ENCODE data around the gene PRAF2.
A peak's percentile ranks its signal among the peaks of the same experiment; 100 is the strongest.

The PRAF2 gene, protein sequence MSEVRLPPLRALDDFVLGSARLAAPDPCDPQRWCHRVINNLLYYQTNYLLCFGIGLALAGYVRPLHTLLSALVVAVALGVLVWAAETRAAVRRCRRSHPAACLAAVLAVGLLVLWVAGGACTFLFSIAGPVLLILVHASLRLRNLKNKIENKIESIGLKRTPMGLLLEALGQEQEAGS

DNA sequence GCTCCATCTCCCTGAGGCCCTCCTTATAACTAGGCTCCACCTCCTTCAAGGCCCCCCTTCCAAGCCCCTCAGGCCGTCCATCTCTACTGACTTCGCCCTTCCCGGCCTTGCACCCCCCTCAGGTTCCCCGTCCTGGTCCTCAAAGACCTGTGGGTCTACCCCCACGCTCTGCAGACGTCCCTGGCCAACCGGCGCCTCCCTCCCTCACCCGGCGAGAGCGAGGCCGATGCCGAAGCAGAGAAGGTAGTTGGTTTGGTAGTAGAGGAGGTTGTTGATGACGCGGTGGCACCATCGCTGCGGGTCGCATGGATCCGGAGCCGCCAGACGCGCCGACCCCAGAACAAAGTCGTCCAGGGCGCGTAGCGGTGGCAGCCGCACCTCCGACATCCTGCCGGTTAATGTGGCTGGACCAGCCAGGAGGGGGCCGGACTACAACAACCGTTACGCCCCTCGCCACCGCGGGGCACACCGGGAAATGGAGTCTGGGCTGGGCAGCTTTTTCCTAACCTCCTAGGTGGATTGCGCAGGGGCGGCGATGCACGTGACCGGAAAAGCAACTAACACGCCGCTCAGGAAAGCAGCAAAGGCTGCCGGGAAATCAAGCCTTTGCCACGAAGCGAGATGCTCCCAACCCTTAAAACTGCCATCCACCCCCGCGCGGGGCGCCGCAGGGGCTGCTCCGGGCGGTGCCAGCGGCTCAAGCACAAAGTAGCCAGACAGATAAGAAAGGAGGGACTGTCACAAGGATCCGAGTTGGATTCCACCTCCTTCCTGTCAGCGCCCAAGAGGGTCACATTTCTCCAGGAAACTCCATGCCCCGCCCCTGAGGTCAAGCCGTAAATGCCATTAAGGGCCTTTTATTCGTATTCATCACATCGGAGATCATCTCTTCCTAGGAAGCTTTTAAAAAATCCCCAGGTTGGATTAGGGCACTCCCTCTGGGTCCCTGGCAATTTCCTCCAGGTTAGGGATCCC, at the start of gene PRAF2:
Gene PRAF2, minus strand, starts transcription at position 402 of the 975 bp plus-strand sequence. Its CDS starts 15 bp downstream, at position 387.
- peak; percentile 89 for DNase-seq (ENCODE audit: low spot score)

DNA sequence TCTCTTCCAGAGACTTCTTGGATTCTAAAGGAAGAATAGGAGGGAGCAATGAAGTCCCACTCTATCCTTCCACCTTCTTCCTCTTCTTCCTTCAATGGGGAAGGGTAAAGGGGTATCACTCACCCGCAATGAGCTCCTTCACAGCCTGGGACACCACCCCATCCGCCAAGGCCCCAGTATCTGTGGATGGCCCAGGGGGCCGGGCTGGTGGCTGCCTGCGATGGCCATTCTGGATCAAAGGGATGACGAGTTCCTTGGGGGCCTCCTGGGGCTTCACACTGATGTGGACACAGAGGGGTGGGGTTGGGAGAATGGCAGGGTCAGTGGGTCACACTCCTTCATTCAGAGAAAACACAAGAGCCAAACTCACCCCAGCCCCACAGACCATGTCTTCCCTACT, 48.7 kb upstream of the PRAF2 start:
- DNase-seq (ENCODE audit: low spot score): no peak

DNA sequence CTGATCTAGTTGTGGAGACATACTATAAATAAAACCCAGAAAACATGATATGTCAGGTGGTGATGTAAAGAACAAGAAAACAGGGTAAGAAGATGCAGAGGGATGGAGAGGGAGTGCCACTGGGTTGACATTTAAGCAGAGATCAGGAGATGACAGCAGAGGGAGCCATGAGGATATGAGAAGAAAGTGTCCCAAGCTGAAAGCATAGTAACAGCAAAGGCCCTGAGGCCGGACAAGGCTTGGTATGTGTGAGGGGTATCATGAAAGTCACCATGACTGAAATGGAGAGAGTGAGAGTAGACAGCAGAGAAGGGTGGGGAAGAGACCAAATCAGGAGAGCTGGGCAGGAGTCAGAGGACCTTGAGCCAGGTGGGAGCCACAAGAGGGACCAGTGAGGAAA, 46.3 kb upstream of the PRAF2 start:
- DNase-seq (ENCODE audit: low spot score): peak; percentile 15

DNA sequence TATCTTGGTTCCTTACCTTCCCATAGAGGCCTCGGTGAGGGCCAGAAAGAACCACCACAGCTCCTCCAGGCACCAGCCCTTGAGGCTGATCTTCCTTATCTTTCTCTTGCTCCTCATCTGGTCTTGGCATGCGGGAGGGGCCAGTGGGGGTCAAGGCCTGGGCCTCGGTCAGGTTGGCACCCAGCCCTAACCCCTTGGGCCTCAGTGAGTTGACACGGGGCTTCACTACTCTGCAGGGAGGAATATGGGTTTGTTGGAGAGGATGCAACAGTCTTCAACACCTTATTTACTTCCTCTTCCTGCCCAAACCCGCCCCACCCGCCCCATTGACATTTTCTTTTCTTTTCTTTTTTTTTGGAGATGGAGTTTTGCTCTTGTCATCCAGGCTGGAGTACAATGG, 43.8 kb upstream of the PRAF2 start:
- DNase-seq (ENCODE audit: low spot score): no peak

DNA sequence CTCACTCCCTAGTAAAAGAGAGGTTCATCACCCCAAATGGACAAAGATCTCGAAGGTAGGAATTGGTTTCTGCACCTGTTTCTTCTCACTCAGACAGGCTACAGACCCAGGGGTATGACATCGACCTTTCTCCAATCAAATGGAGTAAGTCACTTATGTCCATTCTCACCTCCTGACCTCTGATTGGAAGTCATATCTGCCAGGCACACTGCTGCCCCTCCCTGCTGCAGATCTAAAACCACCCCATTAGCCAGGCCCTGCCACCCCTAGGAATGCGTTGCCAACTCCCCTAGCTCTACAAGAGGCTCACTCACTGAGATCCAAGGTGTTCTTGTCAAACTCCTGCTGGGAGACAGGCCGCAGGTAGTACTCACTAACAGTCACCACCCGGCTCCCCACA, 42.9 kb upstream of the PRAF2 start:
- DNase-seq (ENCODE audit: low spot score): no peak

DNA sequence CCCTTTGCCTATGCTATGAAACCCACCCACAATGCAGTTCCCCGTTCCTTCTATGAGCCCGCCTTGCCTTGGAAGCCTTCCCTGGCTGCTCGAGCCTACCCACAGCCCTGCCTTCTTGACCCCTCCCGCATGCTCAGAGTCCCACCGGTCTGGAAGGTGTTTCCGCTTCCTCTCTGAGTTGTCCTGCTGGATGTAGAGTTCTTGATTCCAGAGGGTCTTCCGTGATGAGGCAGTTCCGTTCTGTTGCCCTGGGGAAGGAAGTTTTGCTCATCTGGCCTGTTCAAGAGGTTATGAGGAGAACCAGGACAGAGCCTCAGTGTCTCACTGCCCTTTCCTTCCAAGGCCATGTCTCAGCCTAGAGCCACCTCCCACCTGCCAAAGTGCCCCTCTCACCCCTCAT, 42.3 kb upstream of the PRAF2 start:
- no peak for DNase-seq (ENCODE audit: low spot score)

DNA sequence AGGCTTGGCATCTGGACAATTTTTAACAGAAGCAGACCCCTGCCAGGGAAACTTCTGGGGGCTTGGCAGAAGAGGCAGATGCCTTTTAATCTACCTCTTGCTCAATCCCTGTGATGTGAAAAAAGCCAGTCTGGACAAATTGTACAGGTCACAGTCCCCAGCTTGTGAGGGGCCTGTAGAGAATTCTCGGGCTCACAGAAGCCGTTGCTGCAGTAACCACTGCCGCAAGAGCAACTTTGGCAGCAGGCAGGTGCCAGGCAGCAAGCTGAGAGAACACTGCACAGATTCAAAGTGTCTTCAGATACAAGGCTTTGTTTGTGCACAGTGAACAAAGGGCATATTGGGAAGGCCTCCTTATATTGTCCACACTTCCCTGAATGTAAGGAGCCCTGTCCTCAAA, 38.0 kb upstream of the PRAF2 start:
- no peak for DNase-seq (ENCODE audit: low spot score)

DNA sequence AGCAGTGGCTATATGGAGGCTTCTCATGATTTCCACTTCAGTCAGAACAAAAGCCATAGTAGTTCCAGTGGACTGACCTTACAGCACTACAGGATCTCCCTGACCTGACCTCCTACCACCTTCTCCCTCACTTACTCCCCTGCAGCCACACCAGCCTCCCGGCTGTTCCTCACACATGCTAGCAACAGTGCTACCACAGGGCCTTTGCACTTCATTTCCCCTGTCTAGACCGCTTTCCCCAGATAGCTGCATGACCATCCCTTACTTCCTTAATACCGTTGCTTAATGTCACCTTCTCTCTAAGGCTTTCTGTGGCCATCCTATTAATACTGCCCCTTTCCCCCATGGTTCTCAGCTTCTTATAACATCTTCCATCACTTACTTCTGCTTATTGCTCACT, 36.6 kb upstream of the PRAF2 start:
- DNase-seq (ENCODE audit: low spot score): no peak

DNA sequence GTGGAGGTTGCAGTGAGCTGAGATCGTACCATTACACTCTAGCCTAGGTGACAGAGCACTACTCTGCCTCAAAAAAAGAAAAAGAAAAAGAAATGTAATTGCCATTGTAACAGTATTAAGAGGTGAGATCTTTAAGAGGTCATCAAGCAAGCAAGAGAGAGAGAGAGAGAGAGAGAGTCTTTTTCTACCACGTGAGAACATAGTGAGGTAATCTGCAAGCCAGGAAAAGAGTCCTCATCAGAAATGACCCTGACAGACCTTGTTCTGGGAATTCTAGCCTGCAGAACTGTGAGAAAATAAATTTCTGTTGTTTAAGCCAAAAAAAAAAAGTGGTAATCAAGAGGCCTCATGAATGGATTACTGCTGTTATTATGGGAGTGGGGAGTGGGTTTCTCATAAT, 34.8 kb upstream of the PRAF2 start:
- DNase-seq (ENCODE audit: low spot score): no peak

DNA sequence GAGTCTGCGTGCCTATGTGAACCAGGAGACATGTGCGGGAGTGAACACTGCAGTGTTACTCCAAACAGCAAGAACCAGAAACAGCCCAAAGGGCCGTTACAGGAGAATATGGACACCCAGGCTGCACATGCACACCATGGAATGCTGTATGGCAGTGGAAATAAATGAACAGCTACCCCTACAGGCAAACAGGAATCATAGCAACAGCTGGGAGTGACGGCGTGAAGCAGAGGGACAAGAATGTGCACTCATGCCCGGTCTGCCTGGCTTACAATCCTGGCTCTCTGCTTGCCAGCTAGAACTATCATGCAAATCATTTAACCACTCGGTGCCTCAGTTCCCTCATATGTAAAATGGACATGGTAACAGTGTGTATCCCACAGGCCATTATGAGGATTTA, 33.1 kb upstream of the PRAF2 start:
- peak; percentile 50 for DNase-seq (ENCODE audit: low spot score)

DNA sequence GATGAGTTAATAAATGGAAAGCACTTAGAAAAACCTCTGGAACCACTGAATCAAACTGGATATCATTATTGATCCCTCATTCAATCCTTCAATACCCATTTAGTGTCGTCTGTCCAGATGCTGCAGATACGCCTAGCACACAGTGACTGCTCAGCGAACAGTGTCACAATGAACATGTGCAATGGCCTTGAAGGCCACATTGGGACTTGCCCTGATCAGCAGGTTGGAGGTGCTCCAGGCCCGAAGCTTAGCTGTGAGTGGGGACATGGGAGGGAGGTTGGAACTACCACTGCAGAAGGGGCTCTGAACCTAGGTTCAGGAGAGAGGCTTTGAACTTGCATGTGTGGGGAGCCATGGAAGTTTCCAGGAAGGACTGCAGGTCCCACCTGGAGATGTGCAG, 32.5 kb upstream of the PRAF2 start:
- DNase-seq (ENCODE audit: low spot score): no peak

DNA sequence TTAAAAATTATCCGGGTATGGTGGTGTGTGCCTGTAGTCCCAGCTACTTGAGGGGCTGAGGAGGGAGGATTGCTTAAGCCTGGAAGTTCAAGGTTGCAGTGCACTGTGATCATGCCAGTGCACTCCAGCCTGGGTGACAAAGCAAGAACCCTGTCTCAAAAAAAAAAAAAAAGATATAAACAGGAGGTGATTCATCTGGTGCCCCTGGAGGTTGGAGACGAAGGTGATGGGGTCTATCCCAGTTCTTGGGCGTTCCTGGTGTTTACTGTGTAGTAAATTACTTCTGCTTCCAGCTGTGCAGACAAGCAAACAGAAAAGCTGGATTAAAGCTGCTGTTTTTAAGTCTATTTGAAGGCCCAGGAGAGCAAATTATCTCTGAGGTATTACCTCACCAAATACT, 29.8 kb upstream of the PRAF2 start:
- no peak for DNase-seq (ENCODE audit: low spot score)

DNA sequence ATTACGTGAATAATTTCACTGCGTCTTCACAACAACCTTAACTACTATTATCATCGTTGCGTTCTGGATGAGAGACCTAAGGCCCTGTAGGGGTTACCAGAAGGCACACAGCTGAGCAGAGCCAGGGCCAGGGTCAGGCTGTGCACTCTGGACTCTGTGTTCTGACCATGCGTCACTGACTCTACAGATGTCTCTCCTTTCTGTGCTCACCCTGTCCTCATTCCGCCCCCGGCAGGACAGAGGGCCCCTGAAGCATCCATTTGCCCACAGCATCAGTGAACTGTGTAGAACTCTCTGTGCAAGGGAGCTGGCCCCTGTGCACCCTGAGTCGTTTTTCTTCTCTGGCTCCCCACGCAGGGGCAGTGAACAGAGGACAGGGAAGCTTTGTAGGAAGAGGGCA, 28.4 kb upstream of the PRAF2 start:
- no peak for DNase-seq (ENCODE audit: low spot score)

DNA sequence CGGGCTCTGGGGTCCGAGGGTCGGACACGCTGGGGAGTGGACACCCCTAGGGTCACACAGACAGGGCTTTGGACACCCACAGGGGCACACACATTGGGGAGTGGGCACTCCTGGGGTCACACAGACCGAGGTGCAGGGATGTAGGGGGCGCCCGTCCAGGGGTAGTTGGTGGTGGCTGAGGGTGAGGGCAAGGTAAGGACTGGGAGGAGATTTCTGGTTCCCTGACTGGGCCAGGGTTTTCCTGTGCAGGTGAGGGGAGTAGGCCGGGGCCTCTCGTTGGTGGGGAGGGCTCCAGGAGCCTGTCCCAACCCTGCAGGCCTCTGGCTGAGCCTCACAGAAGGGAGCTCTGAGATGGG, 27.8 kb upstream of the PRAF2 start:
- no peak for DNase-seq (ENCODE audit: low spot score)

DNA sequence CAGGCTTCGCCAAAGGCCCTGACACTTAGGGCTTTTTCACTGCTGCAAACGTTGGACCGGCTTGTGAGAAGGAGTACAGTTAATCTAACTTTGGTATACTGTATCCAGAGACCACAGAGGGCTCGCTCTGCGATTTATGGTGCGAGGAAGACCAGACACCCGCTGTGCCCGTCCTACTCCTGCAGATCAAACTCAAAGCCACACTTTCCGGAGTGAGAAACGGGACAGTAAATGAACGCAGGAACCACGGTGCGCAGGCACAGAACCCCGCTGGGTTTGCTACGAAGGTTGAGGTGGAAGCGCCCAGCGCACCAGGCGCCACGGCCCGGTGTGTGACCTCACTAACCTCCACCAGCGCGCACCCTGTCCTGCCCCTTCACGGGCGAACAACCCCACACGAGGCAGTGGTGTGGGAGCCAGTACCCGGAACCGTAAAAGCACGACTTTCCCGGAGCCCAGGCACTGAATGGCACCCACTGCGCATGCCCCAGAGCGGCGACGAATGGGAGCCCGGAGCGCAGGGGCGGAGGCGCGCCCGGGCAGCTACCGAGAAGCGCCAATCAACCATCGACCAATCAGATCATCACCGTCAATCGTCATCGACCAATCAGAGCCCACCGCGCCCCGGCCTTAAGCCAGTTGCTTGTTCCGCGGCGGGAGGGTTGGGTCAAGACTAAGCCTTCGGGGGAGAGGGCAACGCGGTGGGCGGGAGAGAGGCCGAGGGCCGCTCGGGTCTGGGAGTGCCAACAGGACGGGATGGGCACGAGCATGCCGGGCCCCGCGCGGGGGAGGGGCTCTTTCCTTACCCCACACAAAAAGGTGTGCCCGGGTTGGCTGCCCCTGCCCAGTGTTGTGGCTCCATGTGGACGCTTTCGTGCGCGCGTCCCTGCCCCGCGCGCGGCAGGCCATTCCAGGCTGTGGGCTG, 27.2 kb upstream of the PRAF2 start:
- peak; percentile 93 for DNase-seq (ENCODE audit: low spot score)

DNA sequence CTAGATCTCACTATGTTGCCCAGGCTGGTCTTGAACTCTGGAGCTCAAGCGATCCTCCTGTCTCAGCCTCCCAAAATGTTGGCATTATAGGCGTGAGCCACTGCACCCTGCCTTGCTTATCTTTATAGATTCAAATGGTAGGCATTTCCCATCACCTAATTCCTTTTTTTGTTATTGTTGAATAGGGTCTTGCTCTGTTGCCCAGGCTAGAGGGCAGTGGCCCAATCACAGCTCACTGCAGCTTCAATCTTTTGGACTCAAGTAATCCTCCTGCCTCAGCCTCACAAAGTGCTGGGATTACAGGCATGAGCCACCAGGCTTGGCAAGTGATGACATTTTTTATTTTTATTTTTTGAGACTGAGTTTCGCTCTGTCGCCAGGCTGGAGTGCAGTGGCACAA, 22.6 kb upstream of the PRAF2 start:
- no peak for DNase-seq (ENCODE audit: low spot score)

DNA sequence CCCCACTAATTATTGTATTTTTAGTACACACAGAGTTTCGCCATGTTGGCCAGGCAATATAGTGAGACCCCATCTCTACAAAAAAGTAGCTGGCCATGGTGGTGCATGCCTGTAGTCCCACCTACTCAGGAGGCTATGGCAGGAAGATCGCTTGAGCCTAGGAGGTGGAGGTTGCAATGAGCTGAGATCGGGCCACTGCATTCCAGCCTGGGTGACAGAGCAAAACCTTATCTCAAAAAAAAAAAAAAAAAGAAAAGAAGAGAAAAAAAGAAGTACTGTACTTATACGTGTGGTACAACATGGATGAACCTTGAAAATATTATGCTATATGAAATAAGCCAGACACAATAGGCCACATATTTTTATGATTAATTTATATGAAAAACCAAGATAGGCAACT, 15.8 kb upstream of the PRAF2 start:
- DNase-seq (ENCODE audit: low spot score): no peak

DNA sequence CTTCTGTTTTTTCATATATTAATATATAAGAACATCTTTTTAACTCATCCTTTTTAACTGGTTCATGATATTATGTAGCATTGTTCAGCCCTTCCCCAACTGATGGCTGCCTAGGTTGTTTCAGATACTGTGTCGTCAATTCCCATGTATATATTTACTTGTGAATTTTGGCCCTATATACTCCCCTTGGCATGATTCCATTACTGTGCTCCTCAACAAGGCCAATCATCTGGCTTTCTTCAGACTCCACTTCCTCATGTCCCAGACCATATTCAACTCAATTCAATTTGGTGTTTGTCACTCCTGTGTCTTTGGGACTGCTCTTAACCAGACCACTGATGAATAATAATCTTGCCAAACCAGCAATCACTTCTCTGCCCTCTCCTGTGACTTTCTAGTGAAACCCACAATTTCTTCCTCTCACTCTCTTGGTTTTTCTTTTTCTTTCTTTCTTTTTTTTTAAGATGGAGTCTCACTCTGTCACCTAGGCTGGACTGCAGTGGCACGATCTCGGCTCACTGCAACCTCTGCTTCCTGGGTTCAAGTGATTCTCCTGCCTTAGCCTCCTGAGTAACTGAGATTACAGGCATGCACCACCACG, 8.6 kb upstream of the PRAF2 start:
- DNase-seq (ENCODE audit: low spot score): no peak

DNA sequence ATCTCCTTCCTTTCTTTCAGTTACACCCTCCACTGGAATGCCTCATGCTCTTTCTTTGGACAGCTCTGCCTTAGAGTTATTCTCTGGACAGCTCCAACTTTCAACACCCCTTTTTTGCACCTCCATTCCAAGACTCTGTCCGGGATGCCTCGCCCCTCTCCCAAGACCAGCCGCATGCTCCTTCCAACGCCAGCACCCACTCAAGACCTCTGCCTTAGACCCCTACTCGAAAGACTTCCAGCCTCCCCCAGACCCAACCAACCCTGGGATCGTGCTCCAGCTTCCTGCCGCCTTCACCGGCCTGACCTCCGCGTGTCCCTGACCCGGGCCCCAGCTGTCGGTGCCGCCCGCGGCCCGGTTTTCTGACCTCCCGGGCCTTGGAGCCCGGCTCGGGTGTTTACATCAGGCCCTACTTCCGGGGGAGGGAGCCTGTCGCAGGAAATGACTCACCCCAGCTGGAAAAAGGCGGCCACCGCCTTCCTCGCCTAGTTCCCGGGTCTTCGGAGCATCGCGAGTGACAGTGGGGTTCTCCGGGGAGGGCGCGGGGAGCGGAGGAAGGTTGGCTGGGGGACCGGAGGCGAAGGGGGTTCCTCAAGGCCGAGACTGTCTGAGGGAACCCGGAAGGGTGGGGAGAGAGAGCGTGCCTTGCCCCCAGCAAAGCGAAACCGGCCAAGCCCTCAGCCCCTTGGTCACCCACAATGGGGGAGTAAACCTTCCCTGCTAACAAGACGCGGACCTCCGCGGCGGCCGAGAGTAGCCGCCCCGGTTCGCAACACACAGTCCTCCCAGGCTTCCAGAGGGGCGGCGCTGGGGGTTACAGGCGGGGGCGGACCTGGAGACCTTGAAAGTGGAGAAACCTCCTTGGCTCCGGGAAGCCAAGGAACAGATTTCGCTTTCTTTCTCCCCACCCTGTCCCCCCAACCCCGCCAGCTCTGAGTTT, 6.0 kb upstream of the PRAF2 start, which contains the start of gene WDR45:
Gene WDR45, minus strand, starts transcription at position 399 of the 940 bp plus-strand sequence. CDS start 1,792 bp downstream, outside the sequence.
- peak; percentile 63 for DNase-seq (ENCODE audit: low spot score)

DNA sequence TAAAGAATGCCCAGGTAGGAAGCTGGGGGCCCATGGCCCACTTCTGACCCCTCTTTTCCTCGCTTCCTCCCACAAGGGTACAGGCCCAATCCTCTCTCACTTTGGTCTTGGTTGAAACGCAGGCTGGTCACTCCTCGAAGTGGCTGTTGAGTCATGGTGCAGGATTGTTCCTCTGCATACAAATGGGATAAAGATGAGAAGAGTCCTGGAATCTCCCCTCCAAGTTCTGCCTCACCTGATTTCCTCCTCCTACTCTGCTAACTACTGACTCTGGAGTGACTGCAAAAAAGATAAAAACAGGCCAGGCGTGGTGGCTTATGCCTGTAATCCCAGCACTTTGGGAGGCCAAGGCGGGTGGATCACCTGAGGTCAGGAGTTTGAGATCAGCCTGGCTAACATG, 4.1 kb upstream of the PRAF2 start:
- DNase-seq (ENCODE audit: low spot score): no peak

DNA sequence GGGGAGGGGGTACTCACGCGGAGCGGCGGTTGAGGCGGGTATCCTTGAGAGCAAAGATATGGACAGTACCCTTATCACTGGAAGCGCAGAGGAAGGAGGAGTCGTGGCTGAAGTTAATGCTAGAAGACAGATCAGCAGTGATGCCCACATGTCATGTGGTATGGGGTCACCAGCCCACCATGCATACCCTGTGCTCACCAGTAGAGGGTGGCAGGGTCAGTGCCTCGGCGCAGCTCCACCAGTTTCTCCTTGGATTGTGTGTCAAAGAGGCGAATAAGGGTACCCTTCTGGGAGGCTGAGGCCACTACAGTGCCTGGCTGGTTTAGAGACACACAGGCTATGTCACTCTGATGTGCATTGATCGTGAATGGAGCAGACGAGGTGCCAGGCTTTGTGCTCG, 1.5 kb upstream of the PRAF2 start:
- DNase-seq (ENCODE audit: low spot score): no peak

Data from NAMALWA (cell line).